HUES6 (cell line): ENCODE data around the gene SULT4A1.

Source experiments
- H3K27ac ChIP-seq: 2 replicates; pipeline ENCODE4 v1.7.0; 2013; ENCODE audit warnings: low read depth, mild to moderate bottlenecking, low read length, inconsistent platforms
- H3K27me3 ChIP-seq: 2 replicates; pipeline ENCODE4 v1.6.1; 2013; ENCODE audit warnings: low read length; ENCODE audit not compliant: control insufficient read depth, insufficient read depth
- H3K36me3 ChIP-seq: 2 replicates; pipeline ENCODE4 v1.6.1; 2013; ENCODE audit warnings: low read length; ENCODE audit not compliant: control insufficient read depth, insufficient read depth
- H3K4me1 ChIP-seq: 2 replicates; pipeline ENCODE4 v1.6.1; 2013; ENCODE audit warnings: low read length; ENCODE audit not compliant: control insufficient read depth, insufficient read depth
- H3K4me3 ChIP-seq: 2 replicates; pipeline ENCODE4 v1.5.1; 2013; ENCODE audit warnings: low read depth, low read length
- H3K9ac ChIP-seq: one replicate; pipeline ENCODE4 v1.6.1; 2013; ENCODE audit warnings: mild to moderate bottlenecking, low read length
- H3K9me3 ChIP-seq: 2 replicates; pipeline ENCODE4 v1.6.1; 2013; ENCODE audit warnings: low read depth, low read length; ENCODE audit not compliant: control insufficient read depth, insufficient read depth

SULT4A1 gene

GRCh38 chr22:43895986-43896645 is 33.8 kb upstream of the SULT4A1 start:
- H3K4me3 ChIP-seq: no peak overlapping the region
- H3K36me3 ChIP-seq: no peaks in the 10 kb centered on the region
- no peak overlapping the region for H3K27ac ChIP-seq
- H3K9me3 ChIP-seq: no peaks in the 10 kb centered on the region
- H3K4me1 ChIP-seq: no peaks in the 10 kb centered on the region
- H3K27me3 ChIP-seq: peaks cover 28% of the 10 kb centered on the region
- no peak overlapping the region for H3K9ac ChIP-seq

GRCh38 chr22:43894122-43894521 is 31.8 kb upstream of the SULT4A1 start:
- Histone ChIP-seq H3K27ac (no peak overlapping the region), H3K36me3 (no peaks in the 10 kb centered on the region), H3K27me3 (peaks cover 46% of the 10 kb centered on the region), H3K4me1 (no peaks in the 10 kb centered on the region), H3K4me3 (no peak overlapping the region), H3K9ac (no peak overlapping the region), H3K9me3 (no peaks in the 10 kb centered on the region)

GRCh38 chr22:43893266-43893665 is 31.0 kb upstream of the SULT4A1 start:
- H3K4me3 ChIP-seq: no peak overlapping the region
- no peak overlapping the region for H3K9ac ChIP-seq
- no peak overlapping the region for H3K27ac ChIP-seq
- H3K4me1 ChIP-seq: no peaks in the 10 kb centered on the region
- H3K36me3 ChIP-seq: no peaks in the 10 kb centered on the region
- peaks cover 46% of the 10 kb centered on the region for H3K27me3 ChIP-seq
- H3K9me3 ChIP-seq: no peaks in the 10 kb centered on the region

- no peaks in the 10 kb centered on the region for H3K4me1 ChIP-seq
- H3K9me3 ChIP-seq: no peaks in the 10 kb centered on the region
- H3K27ac ChIP-seq: no peak overlapping the region
- H3K27me3 ChIP-seq: peaks cover 48% of the 10 kb centered on the region
- H3K36me3 ChIP-seq: no peaks in the 10 kb centered on the region
- peak overlapping the region; percentile 23 for H3K9ac ChIP-seq
- peak overlapping the region; percentile 80 for H3K4me3 ChIP-seq
Measured at GRCh38 chr22:43892183-43892894, 30.0 kb upstream of the SULT4A1 start.

- H3K27ac ChIP-seq: no peak within 1 kb of the TSS
- peak within 1 kb of the TSS; percentile 23 for H3K9ac ChIP-seq
- peak within 1 kb of the TSS; percentile 80 for H3K4me3 ChIP-seq
- H3K36me3 ChIP-seq: no peaks in the 10 kb centered on the region
- H3K9me3 ChIP-seq: no peaks in the 10 kb centered on the region
- peaks cover 49% of the 10 kb centered on the region for H3K27me3 ChIP-seq
- H3K4me1 ChIP-seq: no peaks in the 10 kb centered on the region
Measured at GRCh38 chr22:43891360-43892182, 29.3 kb upstream of the SULT4A1 start, which contains the start of gene PNPLA5. TSS of gene PNPLA5 (minus strand) at chr22:43892013. CDS start at chr22:43891880, 133 bp downstream.

- Histone ChIP-seq H3K9ac (peak overlapping the region; percentile 23), H3K4me1 (no peaks in the 10 kb centered on the region), H3K27ac (no peak overlapping the region), H3K4me3 (peak overlapping the region; percentile 80), H3K36me3 (no peaks in the 10 kb centered on the region), H3K9me3 (no peaks in the 10 kb centered on the region), H3K27me3 (peaks cover 49% of the 10 kb centered on the region)
Measured at GRCh38 chr22:43890901-43891331, 28.6 kb upstream of the SULT4A1 start.

- Histone ChIP-seq H3K9ac (no peak overlapping the region), H3K9me3 (no peaks in the 10 kb centered on the region)
Measured at GRCh38 chr22:43889860-43890253, 27.5 kb upstream of the SULT4A1 start.

GRCh38 chr22:43889201-43889859 is 27.0 kb upstream of the SULT4A1 start:
- peaks cover 3% of the 10 kb centered on the region; the same call in 1 of the 2 replicates for H3K4me1 ChIP-seq
- H3K9ac ChIP-seq: no peak overlapping the region
- peaks cover 49% of the 10 kb centered on the region for H3K27me3 ChIP-seq
- no peak overlapping the region for H3K27ac ChIP-seq
- H3K36me3 ChIP-seq: no peaks in the 10 kb centered on the region
- no peaks in the 10 kb centered on the region for H3K9me3 ChIP-seq
- H3K4me3 ChIP-seq: no peak overlapping the region

More at GRCh38 chr22:43889860-43890253, 27.5 kb upstream of the SULT4A1 start:
- peaks cover under 1% of the 10 kb centered on the region; the same call in 1 of the 2 replicates for H3K4me1 ChIP-seq
- no peaks in the 10 kb centered on the region for H3K36me3 ChIP-seq
- H3K27me3 ChIP-seq: peaks cover 49% of the 10 kb centered on the region
- no peak overlapping the region for H3K27ac ChIP-seq
- no peak overlapping the region for H3K4me3 ChIP-seq

GRCh38 chr22:43888740-43889139 is 26.4 kb upstream of the SULT4A1 start:
- Histone ChIP-seq H3K9me3 (no peaks in the 10 kb centered on the region), H3K27ac (no peak overlapping the region), H3K9ac (no peak overlapping the region), H3K36me3 (no peaks in the 10 kb centered on the region), H3K4me1 (peaks cover 3% of the 10 kb centered on the region; the same call in 1 of the 2 replicates), H3K4me3 (no peak overlapping the region), H3K27me3 (peaks cover 46% of the 10 kb centered on the region)

- no peaks in the 10 kb centered on the region for H3K36me3 ChIP-seq
- H3K4me1 ChIP-seq: peaks cover 3% of the 10 kb centered on the region; the same call in 1 of the 2 replicates
- H3K4me3 ChIP-seq: no peak overlapping the region
- peaks cover 33% of the 10 kb centered on the region for H3K27me3 ChIP-seq
- no peak overlapping the region for H3K9ac ChIP-seq
- H3K27ac ChIP-seq: no peak overlapping the region
- H3K9me3 ChIP-seq: no peaks in the 10 kb centered on the region
Measured at GRCh38 chr22:43887391-43887790, 25.1 kb upstream of the SULT4A1 start.
